Raji (cell line): Measurements from ENCODE around the gene SMIM5.

Source experiments
- POLR2A ChIP-seq: IDR thresholded peaks from 2 replicates; pipeline ENCODE4 v1.6.1; 2011; ENCODE audit warnings: low read depth, low read length, control low read depth; ENCODE audit not compliant: insufficient read depth

SMIM5 gene

DNA sequence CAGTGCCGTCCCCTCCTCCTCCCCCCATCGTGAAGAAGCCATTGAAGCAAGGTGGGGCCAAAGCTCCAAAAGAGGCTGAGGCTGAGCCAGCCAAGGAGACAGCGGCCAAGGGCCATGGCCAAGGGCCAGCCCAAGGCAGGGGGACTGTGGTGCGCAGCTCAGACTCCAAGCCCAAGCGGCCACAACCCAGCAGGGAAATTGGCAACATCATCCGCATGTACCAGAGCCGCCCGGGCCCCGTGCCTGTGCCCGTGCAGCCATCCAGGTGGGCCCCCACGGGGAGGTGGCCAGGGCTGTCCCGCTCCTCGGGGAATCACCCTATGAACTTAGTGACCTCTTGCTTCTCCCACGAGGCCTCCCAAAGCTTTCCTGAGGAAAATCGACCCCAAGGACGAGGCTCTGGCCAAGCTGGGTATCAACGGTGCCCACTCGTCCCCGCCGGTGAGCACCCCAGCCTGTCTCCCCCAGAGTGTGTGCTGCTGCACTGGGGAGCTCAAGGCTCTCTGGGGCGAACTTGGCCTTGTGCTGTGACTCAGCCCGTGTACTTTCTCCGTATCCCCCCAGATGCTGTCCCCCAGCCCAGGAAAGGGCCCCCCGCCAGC is 16.6 kb upstream of the SMIM5 start:
- no peak for TF ChIP-seq POLR2A

DNA sequence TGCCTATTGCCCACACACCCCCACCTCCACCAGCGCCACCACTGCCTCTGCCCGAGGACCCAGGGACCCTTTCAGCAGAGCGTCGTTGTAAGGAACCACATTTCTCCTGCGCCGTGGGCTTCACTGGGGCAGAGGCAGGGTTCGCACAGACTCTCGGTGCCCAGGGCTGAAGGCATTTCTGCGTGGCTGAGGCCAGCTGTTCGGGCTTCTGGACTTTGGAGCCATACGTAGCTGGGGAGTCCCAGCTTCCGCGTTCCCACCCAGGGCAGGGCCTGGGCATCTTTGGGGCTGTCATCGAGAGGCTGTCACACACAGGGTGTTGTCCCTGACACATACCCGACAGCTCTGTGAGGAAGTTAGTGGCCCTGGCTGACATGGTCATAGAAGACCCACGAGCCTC is 16.0 kb upstream of the SMIM5 start:
- TF ChIP-seq POLR2A, result no peak

DNA sequence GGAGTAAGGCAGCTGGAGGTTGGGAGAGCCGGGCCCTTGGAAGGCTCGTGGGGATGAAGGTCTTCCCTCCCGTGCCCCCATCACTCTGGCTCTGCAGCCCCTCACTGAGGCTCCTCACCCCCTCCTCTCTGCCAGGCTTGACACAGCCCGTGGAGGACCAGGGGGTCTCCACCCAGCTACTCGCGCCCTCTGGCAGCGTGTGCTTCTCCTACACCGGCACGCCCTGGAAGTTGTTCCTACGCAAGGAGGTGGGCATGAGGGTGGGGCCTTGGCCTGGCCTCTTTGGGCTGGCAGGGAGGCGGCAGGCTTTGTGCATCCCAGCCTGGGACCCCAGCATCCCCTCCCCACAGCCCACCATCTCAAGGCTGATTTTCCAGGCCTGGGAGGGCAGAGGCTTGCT is 15.6 kb upstream of the SMIM5 start:
- TF ChIP-seq POLR2A, result no peak

DNA sequence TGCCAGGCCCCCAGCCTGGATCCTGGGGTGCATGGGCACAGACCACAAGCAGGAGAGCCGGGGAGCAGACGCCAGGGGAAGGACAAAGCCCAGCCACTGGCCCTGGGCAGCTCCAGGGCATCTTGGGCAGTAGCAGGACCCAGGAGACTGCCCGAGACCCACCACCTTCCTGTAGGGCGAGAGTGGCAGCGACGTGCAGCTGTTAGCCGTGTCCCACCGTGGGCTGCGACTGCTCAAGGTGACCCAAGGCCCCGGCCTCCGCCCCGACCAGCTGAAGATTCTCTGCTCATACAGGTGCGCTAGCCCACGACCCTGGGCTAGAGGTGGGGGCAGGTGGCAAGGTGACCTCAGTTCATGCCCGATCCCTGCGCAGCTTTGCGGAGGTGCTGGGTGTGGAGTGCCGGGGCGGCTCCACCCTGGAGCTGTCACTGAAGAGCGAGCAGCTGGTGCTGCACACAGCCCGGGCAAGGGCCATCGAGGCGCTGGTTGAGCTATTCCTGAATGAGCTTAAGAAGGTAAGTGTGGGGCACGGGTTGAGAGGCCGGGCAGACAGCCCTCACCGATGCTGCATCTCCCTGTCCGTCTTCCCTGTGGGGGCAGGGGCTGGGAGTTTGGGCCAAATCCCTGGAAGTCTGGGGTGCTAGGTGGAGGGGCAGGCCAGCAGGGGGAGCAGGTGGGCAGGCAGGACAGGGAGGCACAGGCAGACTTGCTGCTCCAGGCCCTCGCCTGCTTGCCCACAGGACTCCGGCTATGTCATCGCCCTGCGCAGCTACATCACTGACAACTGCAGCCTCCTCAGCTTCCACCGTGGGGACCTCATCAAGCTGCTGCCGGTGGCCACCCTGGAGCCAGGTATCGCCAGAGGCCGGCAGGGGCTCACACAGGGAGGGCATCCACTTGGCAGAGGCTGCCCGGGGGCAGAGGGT is 13.5 kb upstream of the SMIM5 start:
- TF ChIP-seq POLR2A, result no peak

DNA sequence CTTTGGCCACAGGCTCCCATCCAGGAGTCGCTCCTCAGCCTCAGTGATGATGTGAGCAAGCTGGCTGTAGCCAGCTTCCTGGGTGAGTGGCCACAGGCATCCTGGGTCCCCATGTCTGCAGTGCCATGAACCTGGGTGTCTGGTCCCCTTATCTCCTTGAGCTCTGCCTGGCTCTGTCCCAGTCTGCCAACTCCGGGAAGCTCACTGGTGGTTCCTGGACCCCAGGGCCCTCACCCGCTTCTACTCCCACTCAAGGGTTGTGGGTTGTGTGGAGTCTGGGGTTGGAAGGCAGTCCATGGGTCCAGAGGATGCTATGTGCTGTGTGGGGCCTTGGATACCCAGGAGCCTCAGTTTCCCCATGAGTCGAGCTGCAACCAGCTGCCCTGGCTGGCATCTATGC is 11.7 kb upstream of the SMIM5 start:
- TF ChIP-seq POLR2A, result no peak

DNA sequence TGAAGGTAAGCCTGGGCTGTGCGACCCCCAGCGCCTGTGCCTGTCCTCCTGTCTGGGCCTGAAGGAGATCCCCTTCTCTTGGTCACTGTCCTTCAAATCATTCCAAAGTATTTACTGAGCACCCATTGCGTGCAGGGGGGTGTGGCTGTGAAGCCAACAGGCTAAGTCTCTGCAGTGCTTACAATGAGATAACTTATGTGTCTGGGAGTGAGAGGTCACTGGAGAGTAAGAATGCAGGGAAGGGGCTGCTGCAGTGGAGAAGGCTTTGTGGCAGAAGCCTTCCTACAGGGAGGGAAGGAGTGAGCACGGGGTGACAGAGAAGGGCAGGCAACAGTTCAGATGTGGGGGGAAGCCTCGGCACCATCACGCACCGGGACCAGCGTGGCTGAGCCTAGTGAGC is 11.2 kb upstream of the SMIM5 start:
- TF ChIP-seq POLR2A, result no peak

DNA sequence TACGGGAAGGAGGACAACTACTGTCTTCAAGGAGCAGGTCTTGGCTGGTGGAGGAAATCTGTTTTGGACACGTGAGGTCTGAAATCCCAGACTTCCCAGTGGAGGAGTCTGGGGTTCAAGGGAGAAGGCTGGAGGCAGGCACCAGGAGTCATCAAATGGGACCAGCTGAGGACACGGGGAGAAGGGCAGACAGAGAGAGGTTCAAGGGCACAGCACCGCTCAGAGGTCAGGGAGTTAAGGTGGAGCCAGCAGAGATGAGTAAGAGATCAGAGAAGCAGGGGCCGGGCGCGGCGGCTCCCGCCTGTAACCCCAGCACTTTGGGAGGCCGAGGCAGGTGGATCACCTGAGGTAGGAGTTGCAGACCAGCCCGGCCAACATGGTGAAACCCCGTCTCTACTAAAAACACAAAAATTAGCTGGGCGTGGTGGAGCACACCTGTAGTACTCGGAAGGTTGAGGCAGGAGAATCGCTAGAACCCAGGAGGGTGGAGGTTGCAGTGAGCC is 10.4 kb upstream of the SMIM5 start:
- TF ChIP-seq POLR2A, result no peak

DNA sequence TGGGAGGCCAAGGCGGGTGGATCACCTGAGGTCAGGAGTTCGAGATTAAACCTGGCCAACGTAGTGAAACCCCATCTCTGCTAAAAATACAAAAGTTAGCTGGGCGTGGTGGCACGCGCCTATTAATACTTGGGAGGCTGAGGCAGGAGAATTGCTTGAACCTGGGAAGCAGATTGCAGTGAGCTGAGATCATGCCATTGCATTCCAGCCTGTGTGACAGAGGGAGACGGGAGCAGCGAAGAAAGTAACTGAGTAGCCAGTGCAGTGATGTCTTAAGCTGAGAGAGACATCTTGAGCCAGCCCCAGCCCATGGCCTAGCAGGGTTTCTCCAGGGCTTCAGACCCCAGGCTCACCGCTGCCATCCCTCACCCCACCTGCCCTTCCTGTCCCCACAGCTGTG is 9.8 kb upstream of the SMIM5 start:
- TF ChIP-seq POLR2A, result no peak

DNA sequence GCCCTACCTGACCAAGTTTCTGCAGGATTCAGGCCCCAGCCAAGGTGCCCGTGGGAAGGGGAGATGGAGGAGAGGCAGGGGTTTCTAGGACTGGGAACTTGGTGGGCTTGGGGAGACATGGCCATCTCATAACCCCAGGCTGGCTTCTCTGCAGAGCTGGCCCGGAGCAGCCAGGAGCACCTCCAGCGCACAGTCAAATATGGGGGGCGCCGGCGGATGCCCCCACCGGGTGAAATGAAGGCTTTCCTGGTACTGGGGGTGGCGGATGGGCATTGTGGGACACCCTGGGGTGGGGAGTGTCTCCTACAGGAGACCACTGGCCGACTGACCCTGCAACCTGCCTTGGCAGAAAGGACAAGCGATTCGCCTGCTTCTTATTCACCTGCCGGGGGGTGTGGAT is 9.2 kb upstream of the SMIM5 start:
- no peak for TF ChIP-seq POLR2A

DNA sequence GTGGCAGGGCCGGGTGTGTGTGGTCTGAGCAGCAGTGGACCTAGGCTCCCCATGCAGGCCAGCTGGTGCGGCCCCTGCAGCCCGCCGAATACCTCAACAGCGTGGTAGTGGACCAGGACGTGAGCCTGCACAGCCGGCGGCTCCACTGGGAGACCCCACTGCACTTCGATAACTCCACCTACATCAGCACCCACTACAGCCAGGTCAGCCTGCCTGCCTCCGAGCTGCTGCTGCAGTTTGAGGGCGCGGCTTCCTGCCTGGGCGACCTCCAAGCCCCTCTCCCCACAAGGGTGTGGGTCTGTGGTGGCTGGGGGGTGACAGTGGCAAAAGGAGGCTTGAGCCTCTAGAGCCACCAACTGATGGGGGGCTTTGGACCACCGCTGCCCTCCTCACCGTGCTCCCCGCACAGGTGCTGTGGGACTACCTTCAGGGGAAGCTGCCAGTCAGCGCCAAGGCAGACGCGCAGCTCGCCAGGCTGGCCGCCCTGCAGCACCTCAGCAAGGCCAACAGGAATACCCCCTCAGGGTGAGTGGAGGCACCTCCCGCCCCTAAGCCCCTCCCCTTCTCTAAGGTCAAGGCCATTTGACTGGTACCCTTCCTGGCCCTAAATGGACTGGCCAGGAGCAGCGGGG is 8.4 kb upstream of the SMIM5 start:
- no peak for TF ChIP-seq POLR2A

DNA sequence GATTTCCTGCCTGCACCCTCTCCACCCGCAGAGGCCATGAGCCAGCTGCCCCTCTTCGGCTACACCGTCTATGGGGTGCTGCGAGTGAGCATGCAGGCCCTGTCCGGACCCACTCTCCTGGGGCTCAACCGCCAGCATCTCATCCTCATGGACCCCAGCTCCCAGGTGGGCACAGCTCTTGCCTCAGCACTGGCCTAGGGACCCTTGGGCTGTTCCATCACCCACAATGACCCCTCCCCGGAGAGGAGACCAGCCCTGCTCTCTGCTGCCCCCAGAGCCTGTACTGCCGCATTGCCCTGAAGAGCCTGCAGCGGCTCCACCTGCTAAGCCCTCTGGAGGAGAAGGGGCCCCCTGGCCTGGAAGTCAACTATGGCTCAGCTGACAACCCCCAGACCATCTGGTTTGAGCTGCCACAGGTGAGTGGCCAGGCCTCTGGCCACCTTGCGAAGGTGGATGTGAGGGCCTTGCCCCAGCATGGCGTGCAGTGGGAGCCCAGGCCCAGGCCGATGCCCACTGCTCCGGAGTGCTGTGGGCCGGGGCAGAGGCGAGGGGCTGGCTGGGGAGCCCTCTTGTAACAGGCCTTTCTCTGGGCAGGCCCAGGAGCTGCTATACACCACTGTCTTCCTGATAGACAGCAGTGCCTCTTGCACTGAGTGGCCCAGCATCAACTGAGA is 7.3 kb upstream of the SMIM5 start:
- TF ChIP-seq POLR2A, result no peak

DNA sequence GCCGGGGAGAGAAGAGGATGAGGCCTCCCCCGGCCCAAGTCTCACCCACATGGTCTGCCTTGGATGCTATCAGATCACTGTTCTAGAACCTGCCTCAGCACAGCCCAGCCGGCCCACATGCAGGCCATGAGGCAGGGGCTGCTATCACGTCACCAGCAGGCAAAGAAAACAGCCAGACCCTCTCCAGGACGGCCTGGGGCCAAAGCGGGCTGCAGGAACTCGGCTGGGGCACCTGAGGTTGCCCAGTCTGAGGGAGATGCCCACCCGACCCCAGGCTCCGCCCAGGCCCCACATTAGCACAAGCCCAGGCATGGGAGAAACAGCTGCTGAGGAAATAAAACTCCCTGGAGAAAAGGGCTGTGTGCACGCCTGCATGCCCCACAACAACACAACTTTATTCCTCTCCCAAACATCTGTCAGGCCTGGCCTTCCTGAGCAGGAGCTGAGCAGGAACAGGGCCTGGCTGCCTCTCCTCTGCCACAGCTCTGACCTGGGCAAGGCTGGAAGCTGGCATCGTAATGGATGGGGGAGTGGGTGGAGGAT is 6.7 kb upstream of the SMIM5 start:
- no peak for TF ChIP-seq POLR2A

DNA sequence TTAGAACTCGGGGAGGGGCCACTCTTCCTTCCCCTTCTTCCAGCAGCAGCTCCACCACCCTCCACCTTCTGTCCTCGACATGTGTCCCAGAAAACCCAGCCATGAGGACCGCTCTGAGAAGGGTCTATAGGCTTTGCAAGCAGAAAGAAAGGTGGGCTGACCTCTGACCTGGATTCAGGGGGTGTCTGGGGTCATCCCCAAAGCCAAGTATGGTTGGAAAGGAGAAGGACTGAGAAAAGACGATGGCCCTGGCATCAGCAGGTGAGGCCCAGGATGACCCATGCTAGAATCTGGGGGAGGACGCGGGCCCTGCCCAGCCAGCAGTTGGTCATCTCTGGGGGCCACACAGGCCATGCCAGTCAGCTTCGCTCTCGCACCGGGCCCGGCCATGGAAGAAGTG is 6.1 kb upstream of the SMIM5 start:
- no peak for TF ChIP-seq POLR2A

DNA sequence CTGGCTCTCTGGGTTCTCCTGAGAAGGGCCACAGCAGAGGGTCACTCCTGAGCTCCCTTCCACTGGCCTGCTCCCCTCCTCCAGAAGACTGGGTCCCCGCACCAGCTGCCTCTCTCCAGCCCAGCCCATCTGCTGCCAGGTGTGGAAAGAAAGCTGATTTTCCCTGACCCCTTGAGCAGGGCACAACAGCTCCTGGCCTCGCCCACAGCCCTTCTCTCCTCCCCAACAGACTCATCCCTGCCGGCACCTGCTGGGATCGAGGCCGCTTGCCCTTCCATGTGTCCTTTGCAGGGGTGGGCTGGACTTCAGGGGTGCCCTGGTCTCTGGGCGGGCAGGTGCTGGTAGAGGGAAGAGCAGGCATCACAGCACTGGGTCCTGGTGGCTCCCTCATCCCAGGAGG is 4.8 kb upstream of the SMIM5 start:
- no peak for TF ChIP-seq POLR2A

DNA sequence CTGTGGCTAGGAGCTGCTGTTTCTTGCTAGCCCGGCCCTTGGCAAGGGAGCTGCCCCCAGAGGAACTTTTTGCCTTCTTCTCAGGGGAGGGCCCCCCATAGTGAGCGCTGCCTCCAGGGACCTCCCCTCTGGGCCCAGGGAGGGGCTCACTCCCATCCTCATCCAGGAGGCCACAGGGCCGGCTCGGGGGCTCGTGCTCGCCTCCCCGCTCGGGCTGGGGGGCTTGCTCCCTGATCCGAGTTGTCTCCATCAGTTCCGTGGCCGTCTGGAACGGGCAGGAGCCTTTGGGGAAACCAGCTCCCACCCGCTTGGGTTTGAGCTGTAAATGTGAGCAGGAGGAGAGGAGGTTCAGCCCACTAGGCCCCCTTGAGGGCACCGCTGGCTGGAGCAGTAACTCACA is 4.1 kb upstream of the SMIM5 start:
- no peak for TF ChIP-seq POLR2A
